Activated CD4-positive, alpha-beta T cell treated with anti-CD3 and anti-CD28 coated beads for 48 hours (primary cell): ENCODE results near the gene FAIM2.

ENCODE experiments used
- DNase-seq: peaks from one replicate; pipeline ENCODE4 v3.0.0-alpha.2; 2020

The FAIM2 gene

GRCh38 chr12:49903700-49904423 is at the start of gene FAIM2:
FAIM2 (minus strand) TSS chr12:49903900; CDS start chr12:49903792, 108 bp downstream.
- peak; percentile 54 for DNase-seq

GRCh38 chr12:49953151-49953550 is 49.5 kb upstream of the FAIM2 start:
- DNase-seq = no peak

- DNase-seq = no peak
These were observed 48.8 kb upstream of the FAIM2 start for GRCh38 chr12:49952391-49953055.

GRCh38 chr12:49951411-49952240 is 47.9 kb upstream of the FAIM2 start:
- DNase-seq = no peak

GRCh38 chr12:49950273-49951251 is 46.9 kb upstream of the FAIM2 start, which contains the start of gene AQP2:
AQP2 (plus strand) TSS chr12:49950737; CDS start chr12:49950831, 94 bp downstream.
- DNase-seq = no peak

GRCh38 chr12:49949866-49950265 is 46.2 kb upstream of the FAIM2 start:
- no peak for DNase-seq

- DNase-seq = no peak
These were observed 45.5 kb upstream of the FAIM2 start for GRCh38 chr12:49948866-49949845.

- no peak for DNase-seq
These were observed 44.0 kb upstream of the FAIM2 start for GRCh38 chr12:49947593-49948226.

- no peak for DNase-seq
These were observed 42.8 kb upstream of the FAIM2 start for GRCh38 chr12:49946497-49946896.

GRCh38 chr12:49946086-49946485 is 42.4 kb upstream of the FAIM2 start:
- no peak for DNase-seq

- peak; percentile 94 for DNase-seq
These were observed 41.8 kb upstream of the FAIM2 start for GRCh38 chr12:49945394-49946080.

- DNase-seq = no peak
These were observed 41.0 kb upstream of the FAIM2 start for GRCh38 chr12:49944718-49945117.

- DNase-seq = no peak
These were observed 40.3 kb upstream of the FAIM2 start for GRCh38 chr12:49944046-49944445.

- DNase-seq = no peak
These were observed 39.9 kb upstream of the FAIM2 start for GRCh38 chr12:49943625-49943960.

GRCh38 chr12:49942921-49943624 is 39.4 kb upstream of the FAIM2 start:
- DNase-seq = no peak

GRCh38 chr12:49942512-49942893 is 38.8 kb upstream of the FAIM2 start:
- DNase-seq = no peak

- DNase-seq = no peak
These were observed 38.1 kb upstream of the FAIM2 start for GRCh38 chr12:49941556-49942511.

GRCh38 chr12:49939707-49940106 is 36.0 kb upstream of the FAIM2 start:
- DNase-seq = no peak
